Coronary artery (tissue), 2 donors: ENCODE measurements around the gene TMEM271.

Experiments
- DNase-seq: peaks from one replicate; pipeline ENCODE4 v3.0.0-alpha.2; 2017; ENCODE audit warnings: low spot score
- H3K27ac ChIP-seq, 2 donors: fragments of 200-600 bp; sonication (generic); one replicate each; pipeline ENCODE4 v1.5.1; 2016 to 2019
- H3K4me3 ChIP-seq: fragments of 200-600 bp; sonication (generic); 2 replicates; pipeline ENCODE4 v1.5.1; 2016; ENCODE audit warnings: mild to moderate bottlenecking, moderate library complexity
- TF ChIP-seq, protein P1 (sequence below): fragments of 200-600 bp; sonication (generic); IDR thresholded peaks from one replicate; pipeline ENCODE4 v1.5.1; 2019; ENCODE audit warnings: antibody characterized with exemption

The TMEM271 gene

DNA sequence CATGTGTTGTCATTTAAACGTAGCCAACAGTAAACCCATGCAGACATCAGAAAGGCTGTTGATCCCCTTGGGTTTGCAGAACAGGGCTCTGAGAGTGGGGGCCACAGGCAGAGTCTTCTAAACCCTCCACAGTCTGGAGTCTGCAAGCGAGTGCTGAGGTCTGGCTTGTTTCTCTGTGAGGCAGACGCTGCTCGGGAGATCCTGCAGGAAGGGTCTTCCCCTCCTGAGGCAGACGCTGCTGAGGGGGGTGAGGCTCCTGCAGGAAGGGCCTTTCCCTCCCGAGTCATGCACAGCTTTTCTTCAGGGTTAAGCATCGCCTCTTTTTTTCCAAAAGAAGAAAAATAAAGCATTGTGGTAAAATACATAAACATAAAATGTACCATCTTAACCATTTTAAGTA is 32.1 kb upstream of the TMEM271 start:
- no peak for DNase-seq
- TF ChIP-seq, protein P1, sequence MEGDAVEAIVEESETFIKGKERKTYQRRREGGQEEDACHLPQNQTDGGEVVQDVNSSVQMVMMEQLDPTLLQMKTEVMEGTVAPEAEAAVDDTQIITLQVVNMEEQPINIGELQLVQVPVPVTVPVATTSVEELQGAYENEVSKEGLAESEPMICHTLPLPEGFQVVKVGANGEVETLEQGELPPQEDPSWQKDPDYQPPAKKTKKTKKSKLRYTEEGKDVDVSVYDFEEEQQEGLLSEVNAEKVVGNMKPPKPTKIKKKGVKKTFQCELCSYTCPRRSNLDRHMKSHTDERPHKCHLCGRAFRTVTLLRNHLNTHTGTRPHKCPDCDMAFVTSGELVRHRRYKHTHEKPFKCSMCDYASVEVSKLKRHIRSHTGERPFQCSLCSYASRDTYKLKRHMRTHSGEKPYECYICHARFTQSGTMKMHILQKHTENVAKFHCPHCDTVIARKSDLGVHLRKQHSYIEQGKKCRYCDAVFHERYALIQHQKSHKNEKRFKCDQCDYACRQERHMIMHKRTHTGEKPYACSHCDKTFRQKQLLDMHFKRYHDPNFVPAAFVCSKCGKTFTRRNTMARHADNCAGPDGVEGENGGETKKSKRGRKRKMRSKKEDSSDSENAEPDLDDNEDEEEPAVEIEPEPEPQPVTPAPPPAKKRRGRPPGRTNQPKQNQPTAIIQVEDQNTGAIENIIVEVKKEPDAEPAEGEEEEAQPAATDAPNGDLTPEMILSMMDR = no peak
- H3K27ac ChIP-seq = no peak overlapping the region
- no peak overlapping the region for H3K4me3 ChIP-seq

DNA sequence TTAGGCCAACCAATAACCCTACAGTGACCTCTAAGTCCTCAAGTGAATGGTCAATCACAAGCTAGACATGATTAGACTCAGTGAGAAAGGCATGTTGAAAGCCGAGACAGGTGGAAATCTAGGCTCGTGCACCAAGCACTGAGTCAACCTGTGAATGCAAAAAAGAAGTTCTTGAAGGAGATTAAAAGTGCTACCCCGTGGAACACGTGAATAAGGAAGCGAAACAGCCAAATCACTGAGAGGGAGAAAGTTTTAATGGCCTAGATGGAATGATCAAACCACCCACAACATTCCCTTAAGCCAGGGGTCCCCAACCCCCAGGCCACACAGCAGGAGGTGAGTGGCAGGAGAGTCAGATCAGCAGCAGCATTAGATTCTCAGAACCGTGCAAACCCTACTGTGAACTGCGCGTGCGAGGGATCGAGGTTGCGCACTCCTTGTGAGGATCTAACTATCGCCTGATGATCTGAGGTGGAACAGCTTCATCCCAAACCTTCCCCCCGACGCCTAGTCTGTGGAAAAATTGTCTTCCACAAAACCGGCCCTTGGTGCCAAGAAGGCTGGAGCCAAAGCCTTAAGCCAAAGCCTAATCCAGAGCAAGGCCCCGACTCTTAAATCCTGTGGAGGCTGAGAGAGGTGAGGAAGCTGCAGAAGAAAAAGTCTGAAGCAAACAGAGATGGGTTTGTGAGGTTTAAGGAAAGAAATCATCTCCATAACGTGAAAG is 29.8 kb upstream of the TMEM271 start:
- H3K27ac ChIP-seq = no peak overlapping the region
- no peak overlapping the region for H3K4me3 ChIP-seq
- TF ChIP-seq, protein P1 = no peak
- DNase-seq = no peak

DNA sequence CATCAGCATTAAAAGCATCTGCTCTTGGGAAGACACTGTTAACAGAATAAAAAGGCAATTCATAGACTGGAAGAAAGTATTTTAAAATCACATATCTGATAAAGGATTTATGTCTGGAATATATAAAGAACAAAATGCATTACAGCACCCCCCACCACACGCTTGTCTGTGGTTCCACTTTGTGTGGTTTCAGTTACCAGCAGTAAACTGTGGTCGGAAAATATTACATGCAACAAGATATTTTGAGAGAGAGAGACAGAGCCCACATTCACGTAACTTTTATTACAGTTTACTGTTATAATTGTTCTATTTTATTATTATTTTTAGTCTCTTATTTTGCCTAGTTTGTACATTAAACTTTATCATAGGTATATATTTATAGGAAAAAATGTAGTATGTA is 28.0 kb upstream of the TMEM271 start:
- H3K4me3 ChIP-seq = no peak overlapping the region
- TF ChIP-seq, protein P1 = no peak
- no peak overlapping the region for H3K27ac ChIP-seq
- no peak for DNase-seq

DNA sequence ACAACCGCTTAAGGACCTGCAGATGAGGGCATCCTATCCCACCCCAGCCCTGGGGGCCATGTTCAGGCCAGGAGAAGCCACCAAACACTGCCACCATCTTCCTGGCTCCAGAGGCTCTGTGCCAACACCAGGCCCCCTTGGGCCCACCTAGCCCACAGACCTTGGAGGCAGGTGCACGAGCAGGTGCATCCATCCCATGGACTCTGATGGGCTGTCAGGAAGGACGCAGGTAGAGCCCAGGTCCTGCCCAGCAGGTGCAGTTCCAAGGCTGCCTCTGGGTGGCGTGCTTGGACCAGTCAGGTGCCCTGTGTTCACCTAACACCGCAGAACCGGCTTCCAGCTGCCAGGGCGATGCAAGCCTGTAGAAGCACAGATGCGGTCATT is 26.5 kb upstream of the TMEM271 start:
- TF ChIP-seq, protein P1 = no peak
- H3K27ac ChIP-seq = no peak overlapping the region
- no peak overlapping the region for H3K4me3 ChIP-seq
- DNase-seq = no peak

DNA sequence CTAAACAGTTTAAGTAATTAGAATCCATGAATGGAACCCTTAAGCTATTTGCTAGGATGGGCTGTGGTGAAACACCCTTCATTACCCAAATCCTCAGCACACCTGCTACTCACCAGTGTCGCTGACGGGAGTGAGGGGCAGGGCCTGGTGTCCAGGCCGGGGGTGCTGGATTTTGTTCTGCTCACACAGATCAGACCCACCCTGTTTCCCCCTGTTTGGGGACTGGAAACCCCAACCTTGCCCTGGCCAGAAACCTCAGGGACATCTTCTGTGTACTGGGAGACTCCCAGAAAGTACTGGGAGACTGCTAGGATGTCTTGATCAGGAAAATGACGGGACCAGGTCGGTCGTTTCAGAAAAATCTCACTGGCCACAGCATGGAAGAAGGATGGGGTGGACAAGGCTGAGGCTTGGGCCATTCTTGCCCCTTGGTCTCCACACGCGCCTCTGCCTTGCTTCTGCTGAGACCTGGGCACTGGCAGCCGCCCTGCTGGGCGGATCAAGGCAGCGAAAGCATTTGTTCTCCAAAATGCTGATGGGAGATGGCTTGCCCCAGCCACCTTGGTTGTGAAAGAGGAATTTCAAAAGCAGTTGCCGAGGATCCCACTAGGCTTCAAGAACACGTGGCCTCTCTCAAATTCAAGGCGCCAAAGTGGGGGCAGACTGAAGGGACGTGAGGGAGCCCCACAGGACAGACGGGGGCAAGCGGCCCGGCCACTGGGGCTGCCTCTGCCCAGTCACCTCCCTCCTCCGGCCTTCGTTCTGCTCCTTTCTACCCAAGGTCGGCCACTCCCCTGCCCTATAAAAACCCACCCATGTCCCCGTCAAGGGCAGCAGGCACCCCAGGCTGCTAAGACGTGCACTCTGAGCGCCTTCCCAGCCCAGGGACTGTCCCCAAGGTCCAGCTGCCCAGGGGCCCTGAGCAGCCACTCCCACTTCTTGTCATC is 25.8 kb upstream of the TMEM271 start:
- no peak overlapping the region for H3K27ac ChIP-seq
- DNase-seq = no peak
- TF ChIP-seq, protein P1 = no peak
- no peak overlapping the region for H3K4me3 ChIP-seq

DNA sequence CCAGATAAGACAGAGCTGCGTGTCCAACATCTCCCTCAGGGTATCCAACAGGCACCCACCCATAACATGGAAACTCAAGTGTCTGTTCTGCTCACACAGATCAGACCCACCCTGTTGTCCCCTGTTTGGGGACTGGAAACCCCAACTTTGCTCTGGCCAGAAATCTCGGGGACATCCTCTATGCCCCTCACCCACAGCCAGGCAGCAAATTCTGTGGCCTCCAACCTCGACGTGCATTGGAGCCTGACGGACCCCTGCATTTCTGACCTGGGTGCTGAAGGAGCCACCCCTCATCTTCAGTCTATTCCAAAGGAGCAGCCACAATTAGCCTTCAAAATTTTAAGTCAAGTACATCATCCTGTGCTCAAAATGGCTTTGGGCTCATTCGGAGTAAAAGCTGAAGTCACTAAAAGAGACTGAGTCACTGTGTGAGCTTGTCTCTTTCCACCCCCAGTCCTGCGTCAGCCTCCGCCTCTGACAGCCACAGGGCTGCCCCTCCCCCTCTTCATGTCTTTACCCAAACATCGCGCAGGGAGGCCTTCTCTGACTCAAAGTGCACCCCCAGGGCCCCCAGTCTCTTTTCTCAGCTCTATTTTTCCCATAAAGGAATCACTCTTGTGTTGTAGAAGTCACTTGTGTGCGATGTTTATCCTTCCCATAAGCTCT is 24.9 kb upstream of the TMEM271 start:
- DNase-seq = no peak
- TF ChIP-seq, protein P1 = no peak
- no peak overlapping the region for H3K4me3 ChIP-seq
- no peak overlapping the region for H3K27ac ChIP-seq
